HCT116 (cell line): ENCODE measurements around the gene SPAM1. TPM values are rescaled to one million over a fixed set of nuclear protein-coding genes. Genes with fewer than 3 reads are reported as not detected.

Experiments used
- ATAC-seq: fragments of 200-7000 bp; cut with Tn5 transposase; 2 replicates; pipeline ENCODE4 v1.9.1; 2020; ENCODE audit warnings: mild to moderate bottlenecking, moderate library complexity
- BruUV-seq: library from RNA; stranded (reverse); fragments of 400-500 nt; replicated peaks from 2 replicates; lab custom pipeline; 2021; lab: Mats Ljungman, UMichigan
- CTCF ChIA-PET: fragments of 300-600 bp; sonication (Branson Sonifier 250); formaldehyde crosslinking; loops from one replicate; lab custom pipeline; 2021; ENCODE audit warnings: antibody characterized with exemption; lab: Charles Lee
- POLR2A ChIA-PET: fragments of 300-600, 350-600 bp; sonication (Branson Sonifier 250); formaldehyde crosslinking; loops from one replicate; lab custom pipeline; 2021; ENCODE audit warnings: antibody characterized with exemption; lab: Charles Lee
- RAD21 ChIA-PET, 2 experiments: fragments of 300-600 bp; sonication (Branson Sonifier 250); formaldehyde crosslinking; loops; one replicate each; lab custom pipeline; 2023; ENCODE audit warnings: low total read pairs in 2 of 2; ENCODE audit not compliant: uncharacterized antibody in 2 of 2, unreplicated experiment in 2 of 2, low non-redundant PET in 1 of 2; lab: Charles Lee
- DNase-seq: peaks from one replicate; pipeline ENCODE4 v3.0.0-alpha.2; 2010; ENCODE audit warnings: low read depth, low spot score
- H2AFZ ChIP-seq: fragments of 200-600 bp; shearing (Covaris generic), sonication (generic); 2 replicates; pipeline ENCODE4 v1.6.1; 2017; ENCODE audit warnings: low read depth, mixed run types, mixed read lengths, antibody characterized with exemption, low read length; ENCODE audit not compliant: poor library complexity, severe bottlenecking
- H3K27ac ChIP-seq: 2 replicates; pipeline ENCODE4 v1.5.1; 2012; ENCODE audit warnings: low read depth, low read length
- H3K27me3 ChIP-seq: fragments of 200-600 bp; sonication (generic); 2 replicates; pipeline ENCODE4 v1.6.1; 2016; ENCODE audit warnings: mixed run types, low read length, mixed read lengths; ENCODE audit not compliant: insufficient read depth
- H3K36me3 ChIP-seq, 2 experiments: fragments of 200-500 bp in 1 of 2; fragments of 200-600 bp in 1 of 2; sonication (Bioruptor generic) in 1 of 2; sonication (generic) in 1 of 2; 2 replicates each; pipeline versions ENCODE4 v1.5.1 to v1.6.1; 2014 to 2016; ENCODE audit warnings: low read length in 2 of 2, inconsistent platforms in 1 of 2, mixed read lengths in 1 of 2, mixed run types in 1 of 2; ENCODE audit not compliant: insufficient read depth in 2 of 2, control insufficient read depth in 1 of 2
- H3K4me1 ChIP-seq, 2 experiments: fragments of 200-600 bp in 1 of 2; sonication (generic) in 1 of 2; 2 replicates each; pipeline versions ENCODE4 v1.5.1 to v1.6.1; 2012 to 2017; ENCODE audit warnings: low read length in 2 of 2, inconsistent platforms in 1 of 2, mild to moderate bottlenecking in 1 of 2, mixed read lengths in 1 of 2, mixed run types in 1 of 2, moderate library complexity in 1 of 2; ENCODE audit not compliant: insufficient read depth in 2 of 2, control insufficient read depth in 1 of 2
- H3K4me2 ChIP-seq: fragments of 200-600 bp; sonication (generic); 2 replicates; pipeline ENCODE4 v1.6.1; 2017; ENCODE audit warnings: mixed run types, low read length, mixed read lengths
- H3K4me3 ChIP-seq, 2 experiments: fragments of 200-600 bp in 1 of 2; sonication (generic) in 1 of 2; replicated peaks in 1 of 2; 2 replicates each; pipeline ENCODE4 v1.5.1; 2011 to 2016; ENCODE audit warnings: low read length in 2 of 2, control low read depth in 1 of 2, low read depth in 1 of 2, mild to moderate bottlenecking in 1 of 2, mixed read lengths in 1 of 2, mixed run types in 1 of 2
- H3K79me2 ChIP-seq: fragments of 200-600 bp; sonication (generic); 2 replicates; pipeline ENCODE4 v1.6.1; 2017; ENCODE audit warnings: mild to moderate bottlenecking, mixed run types, low read length, moderate library complexity, mixed read lengths; ENCODE audit not compliant: insufficient read depth
- H3K9ac ChIP-seq: fragments of 200-600 bp; sonication (generic); 2 replicates; pipeline ENCODE4 v1.6.1; 2016; ENCODE audit warnings: low read length, mixed read lengths
- H3K9me2 ChIP-seq: fragments of 200-600 bp; sonication (generic), shearing (Covaris generic); 2 replicates; pipeline ENCODE4 v1.6.1; 2017; ENCODE audit warnings: mixed run types, mild to moderate bottlenecking, moderate library complexity; ENCODE audit not compliant: insufficient read depth
- H3K9me3 ChIP-seq, 2 experiments: fragments of 200-500 bp in 1 of 2; fragments of 200-600 bp in 1 of 2; sonication (Bioruptor generic) in 1 of 2; sonication (generic) in 1 of 2; 2 replicates each; pipeline ENCODE4 v1.6.1; 2014 to 2017; ENCODE audit warnings: low read length in 2 of 2, mixed read lengths in 2 of 2, inconsistent platforms in 1 of 2, low read depth in 1 of 2, mild to moderate bottlenecking in 1 of 2, mixed run types in 1 of 2, moderate library complexity in 1 of 2; ENCODE audit not compliant: control insufficient read depth in 1 of 2, insufficient read depth in 1 of 2
- H4K20me1 ChIP-seq: fragments of 200-600 bp; sonication (generic), shearing (Covaris generic); 2 replicates; pipeline ENCODE4 v1.6.1; 2017; ENCODE audit warnings: mixed run types, mild to moderate bottlenecking, moderate library complexity; ENCODE audit not compliant: insufficient read depth
- ATF3 ChIP-seq: IDR thresholded peaks from 2 replicates; pipeline ENCODE4 v1.6.1; 2012
- CBX3 ChIP-seq: IDR thresholded peaks from 2 replicates; pipeline ENCODE4 v1.6.1; 2012; ENCODE audit warnings: low read depth
- CEBPB ChIP-seq: IDR thresholded peaks from 2 replicates; pipeline ENCODE4 v1.6.1; 2012; ENCODE audit warnings: low read depth
- EGR1 ChIP-seq: IDR thresholded peaks from 2 replicates; pipeline ENCODE4 v1.6.1; 2012; ENCODE audit warnings: low read depth
- FOSL1 ChIP-seq: IDR thresholded peaks from 2 replicates; pipeline ENCODE4 v1.6.1; 2012; ENCODE audit warnings: low read depth
- MAX ChIP-seq: IDR thresholded peaks from 2 replicates; pipeline ENCODE4 v1.6.1; 2012
- POLR2A ChIP-seq: IDR thresholded peaks from 2 replicates; pipeline ENCODE4 v1.7.0; 2011; ENCODE audit warnings: borderline replicate concordance; ENCODE audit not compliant: insufficient read depth, insufficient read length; ENCODE audit errors: extremely low read depth
- POLR2AphosphoS5 ChIP-seq: IDR thresholded peaks from 2 replicates; pipeline ENCODE4 v1.6.1; 2011; ENCODE audit warnings: mild to moderate bottlenecking, low read depth, low read length, moderate library complexity
- REST ChIP-seq: IDR thresholded peaks from 2 replicates; pipeline ENCODE4 v1.6.1; 2012; ENCODE audit warnings: low read depth
- intact Hi-C: fragments of 100-400 bp; cut with micrococcal nuclease; formaldehyde crosslinking; loops from 2 replicates; pipeline ENCODE4 v1.10.0; 2022
- total RNA-seq: library from RNA; stranded (reverse); gene quantifications from one replicate; pipeline ENCODE4 v1.2.1, GENCODE V29; 2021; ENCODE audit not compliant: unreplicated experiment

SPAM1 gene
- total RNA-seq, 1 experiment from 2014 or later = not detected

- TF ChIP-seq CBX3 (no peak), CEBPB (no peak), POLR2AphosphoS5 (no peak), ATF3 (no peak)
- TF ChIP-seq, all 23 proteins: peak for 0
- Histone ChIP-seq H3K27ac (no peak overlapping the region), H3K4me2 (no peak overlapping the region), H3K4me1 (no peaks in the 10 kb centered on the region), H3K79me2 (no peaks in the 10 kb centered on the region), H3K27me3 (no peaks in the 10 kb centered on the region), H3K4me3 (no peak overlapping the region), H2AFZ (no peak overlapping the region), H3K9me2 (no peaks in the 10 kb centered on the region), H3K9me3 (no peaks in the 10 kb centered on the region), H4K20me1 (no peaks in the 10 kb centered on the region), H3K36me3 (no peaks in the 10 kb centered on the region), H3K9ac (no peak overlapping the region)
- no TSS peak for BruUV-seq
- intact Hi-C loops = no loop called here
- ATAC-seq (no peak), DNase-seq (no peak)
- POLR2A ChIA-PET = no interaction called here
- CTCF ChIA-PET = no interaction called here
- RAD21 ChIA-PET = no interaction called here
Observed at GRCh38 chr7:123992913-123993518, 68.0 kb downstream of the SPAM1 start.

- Histone ChIP-seq H3K9me2 (no peaks in the 10 kb centered on the region), H3K36me3 (no peaks in the 10 kb centered on the region), H4K20me1 (no peaks in the 10 kb centered on the region), H3K9ac (no peak overlapping the region), H3K4me1 (no peaks in the 10 kb centered on the region), H3K4me3 (no peak overlapping the region), H3K9me3 (no peaks in the 10 kb centered on the region), H2AFZ (no peak overlapping the region), H3K27me3 (no peaks in the 10 kb centered on the region), H3K79me2 (no peaks in the 10 kb centered on the region), H3K27ac (no peak overlapping the region), H3K4me2 (no peak overlapping the region)
- no TSS peak for BruUV-seq
- ATAC-seq (no peak), DNase-seq (no peak)
- intact Hi-C loops = no loop called here
- ChIA-PET CTCF (no interaction called here), POLR2A (no interaction called here), RAD21 (no interaction called here)
- TF ChIP-seq MAX (no peak), REST (no peak), EGR1 (no peak), FOSL1 (no peak), POLR2A (no peak)
Observed at GRCh38 chr7:123993996-123994395, 69.0 kb downstream of the SPAM1 start.
